ENCODE results near the gene TMTC3. TPM values are rescaled to one million over a fixed set of nuclear protein-coding genes. Genes with fewer than 3 reads are reported as not detected.

The TMTC3 gene
- total and polyA plus RNA-seq, 2 experiments from 2014 or later, result 17.7 to 53.8 TPM

DNA sequence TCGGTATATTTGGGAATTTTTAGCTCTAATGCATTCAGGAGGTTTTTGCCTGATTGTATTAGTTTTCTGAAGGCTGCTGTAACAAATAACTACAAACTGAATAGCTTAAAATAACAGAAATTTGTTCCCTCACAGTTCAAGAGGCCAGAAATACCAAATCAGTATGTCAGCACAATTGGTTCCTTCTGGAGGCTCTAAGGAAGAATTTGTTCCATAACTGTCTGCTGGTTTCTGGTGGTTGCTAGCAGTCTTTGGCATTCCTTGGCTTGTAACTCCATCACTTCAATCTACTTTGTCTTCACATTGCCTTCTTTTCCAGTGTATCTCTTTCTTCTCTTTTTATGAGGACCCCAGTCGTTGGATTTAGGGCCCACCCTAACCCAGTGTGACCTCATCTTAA lies 21.3 kb downstream of the TMTC3 start:
- H3F3A ChIP-seq (replicated peaks; ENCODE audit: low read depth), result no peaks in the 10 kb centered on the region

DNA sequence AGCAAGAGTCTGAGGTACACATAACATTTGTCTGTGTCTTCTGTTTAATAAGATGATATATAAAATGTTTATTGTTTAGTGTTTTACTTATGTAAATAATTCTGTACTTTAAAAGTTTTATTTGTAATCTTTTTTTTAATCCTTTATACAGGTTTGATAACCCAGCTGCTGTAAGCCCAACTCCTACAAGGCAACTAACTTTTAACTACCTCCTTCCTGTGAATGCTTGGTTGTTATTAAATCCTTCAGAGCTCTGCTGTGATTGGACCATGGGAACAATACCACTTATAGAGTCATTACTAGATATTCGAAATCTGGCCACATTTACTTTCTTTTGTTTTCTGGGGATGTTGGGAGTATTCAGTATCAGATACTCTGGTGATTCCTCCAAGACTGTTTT lies 24.1 kb downstream of the TMTC3 start:
- ATAC-seq, result no peak
- Histone ChIP-seq H3K9me2 (ENCODE audit: insufficient read depth) (no peaks in the 10 kb centered on the region), H3K4me1 (ENCODE audit: insufficient read depth) (peaks cover 10% of the 10 kb centered on the region; the same call in 1 of the 2 replicates), H3K27ac (ENCODE audit: low read depth) (no peak overlapping the region), H2AFZ (no peak overlapping the region), H3K36me3 (ENCODE audit: insufficient read depth) (peaks cover 10% of the 10 kb centered on the region; the same call in 1 of the 2 replicates), H3F3A (replicated peaks; ENCODE audit: low read depth) (no peaks in the 10 kb centered on the region), H3K4me2 (no peak overlapping the region), H3K4me3 (no peak overlapping the region), H3K27me3 (ENCODE audit: insufficient read depth) (no peaks in the 10 kb centered on the region), H4K20me1 (replicated peaks; ENCODE audit: insufficient read depth) (no peaks in the 10 kb centered on the region), H3K79me2 (replicated peaks; ENCODE audit: insufficient read depth) (no peaks in the 10 kb centered on the region)
- DNase-seq (ENCODE audit: low spot score), result no peak
- no peak for TF ChIP-seq EZH2phosphoT487 (IDR thresholded peaks at IDR 0.05; ENCODE audit: unreplicated experiment)
- Mint-ChIP-seq H3K4me3 (no peak overlapping the region), H3K4me1 (peaks cover 12% of the 10 kb centered on the region; the same call in 2 of the 3 replicates), H3K27me3 (ENCODE audit: insufficient read depth, low read depth, poor library complexity) (no peaks in the 10 kb centered on the region), H3K36me3 (ENCODE audit: low read depth) (peaks cover 37% of the 10 kb centered on the region), H3K27ac (no peak overlapping the region), H3K9me3 (no peaks in the 10 kb centered on the region)

More for the DNA sequence above, 21.3 kb downstream of the TMTC3 start:
- Histone ChIP-seq H3K27me3 (ENCODE audit: insufficient read depth) (no peaks in the 10 kb centered on the region), H3K4me2 (no peak overlapping the region), H4K20me1 (replicated peaks; ENCODE audit: insufficient read depth) (no peaks in the 10 kb centered on the region), H3K36me3 (ENCODE audit: insufficient read depth) (peaks cover 10% of the 10 kb centered on the region; the same call in 1 of the 2 replicates), H2AFZ (no peak overlapping the region), H3K4me3 (no peak overlapping the region), H3K4me1 (ENCODE audit: insufficient read depth) (peaks cover 14% of the 10 kb centered on the region; the same call in 1 of the 2 replicates), H3K27ac (ENCODE audit: low read depth) (no peak overlapping the region), H3K9me2 (ENCODE audit: insufficient read depth) (no peaks in the 10 kb centered on the region), H3K79me2 (replicated peaks; ENCODE audit: insufficient read depth) (no peaks in the 10 kb centered on the region; the same call in 1 of the 2 replicates)
- TF ChIP-seq STAT1 (IDR thresholded peaks at IDR 0.05; ENCODE audit: unreplicated experiment) (no peak), EZH2 (IDR thresholded peaks at IDR 0.05; ENCODE audit: low read depth, unreplicated experiment) (no peak), NANOG (IDR thresholded peaks at IDR 0.05; ENCODE audit: borderline replicate concordance) (no peak), ZNF331 (CRISPR knock-in tag; IDR thresholded peaks at IDR 0.05; ENCODE audit: low read depth) (no peak), EZH2phosphoT487 (IDR thresholded peaks at IDR 0.05; ENCODE audit: unreplicated experiment) (no peak), ZNF114 (CRISPR knock-in tag; IDR thresholded peaks at IDR 0.05) (no peak), CREB1 (CRISPR knock-in tag; IDR thresholded peaks at IDR 0.05; ENCODE audit: low read depth) (no peak)
- TF ChIP-seq, protein P1, sequence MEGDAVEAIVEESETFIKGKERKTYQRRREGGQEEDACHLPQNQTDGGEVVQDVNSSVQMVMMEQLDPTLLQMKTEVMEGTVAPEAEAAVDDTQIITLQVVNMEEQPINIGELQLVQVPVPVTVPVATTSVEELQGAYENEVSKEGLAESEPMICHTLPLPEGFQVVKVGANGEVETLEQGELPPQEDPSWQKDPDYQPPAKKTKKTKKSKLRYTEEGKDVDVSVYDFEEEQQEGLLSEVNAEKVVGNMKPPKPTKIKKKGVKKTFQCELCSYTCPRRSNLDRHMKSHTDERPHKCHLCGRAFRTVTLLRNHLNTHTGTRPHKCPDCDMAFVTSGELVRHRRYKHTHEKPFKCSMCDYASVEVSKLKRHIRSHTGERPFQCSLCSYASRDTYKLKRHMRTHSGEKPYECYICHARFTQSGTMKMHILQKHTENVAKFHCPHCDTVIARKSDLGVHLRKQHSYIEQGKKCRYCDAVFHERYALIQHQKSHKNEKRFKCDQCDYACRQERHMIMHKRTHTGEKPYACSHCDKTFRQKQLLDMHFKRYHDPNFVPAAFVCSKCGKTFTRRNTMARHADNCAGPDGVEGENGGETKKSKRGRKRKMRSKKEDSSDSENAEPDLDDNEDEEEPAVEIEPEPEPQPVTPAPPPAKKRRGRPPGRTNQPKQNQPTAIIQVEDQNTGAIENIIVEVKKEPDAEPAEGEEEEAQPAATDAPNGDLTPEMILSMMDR (conservative IDR thresholded peaks at IDR 0.05; ENCODE audit: low read depth in 2 of 2), result no peak
- no peak overlapping the region for H3K27ac Mint-ChIP-seq
- no peak for DNase-seq (ENCODE audit: low spot score)
- peaks cover 16% of the 10 kb centered on the region; the same call in 2 of the 3 replicates for H3K4me1 Mint-ChIP-seq
- no peak overlapping the region for H3K4me3 Mint-ChIP-seq
- no peak for ATAC-seq
- peaks cover 38% of the 10 kb centered on the region for H3K36me3 Mint-ChIP-seq (ENCODE audit: low read depth)
- no peaks in the 10 kb centered on the region for H3K9me3 Mint-ChIP-seq
- H3K27me3 Mint-ChIP-seq (ENCODE audit: insufficient read depth, low read depth, poor library complexity), result no peaks in the 10 kb centered on the region

DNA sequence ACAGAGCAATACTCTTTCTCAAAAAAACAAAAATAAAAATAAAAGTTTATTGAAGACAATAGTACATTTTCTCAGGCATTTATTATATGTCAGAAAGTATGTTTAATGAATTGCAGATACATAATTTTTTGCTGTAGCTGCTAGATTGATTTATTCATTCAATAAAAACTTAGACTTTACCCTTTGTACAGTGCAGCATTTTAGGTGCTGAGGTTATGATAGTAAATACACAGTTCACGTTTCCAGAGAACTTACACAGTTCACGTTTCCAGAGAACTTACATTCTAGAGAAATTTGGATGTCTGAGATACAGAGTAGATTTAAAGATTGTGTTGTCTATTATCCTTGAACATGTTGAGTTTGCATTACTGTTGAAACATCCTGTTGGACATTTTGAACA lies 25.3 kb downstream of the TMTC3 start:
- no peaks in the 10 kb centered on the region for H3F3A ChIP-seq (replicated peaks; ENCODE audit: low read depth)

More for the DNA sequence above, 25.3 kb downstream of the TMTC3 start:
- Histone ChIP-seq H2AFZ (no peak overlapping the region), H3K79me2 (replicated peaks; ENCODE audit: insufficient read depth) (no peaks in the 10 kb centered on the region), H3K27me3 (ENCODE audit: insufficient read depth) (no peaks in the 10 kb centered on the region), H3K4me3 (no peak overlapping the region), H3K9me2 (ENCODE audit: insufficient read depth) (no peaks in the 10 kb centered on the region), H3K36me3 (ENCODE audit: insufficient read depth) (peaks cover 10% of the 10 kb centered on the region; the same call in 1 of the 2 replicates), H3K27ac (ENCODE audit: low read depth) (no peak overlapping the region), H3K4me2 (no peak overlapping the region), H4K20me1 (replicated peaks; ENCODE audit: insufficient read depth) (no peaks in the 10 kb centered on the region), H3K4me1 (ENCODE audit: insufficient read depth) (no peaks in the 10 kb centered on the region; the same call in 1 of the 2 replicates)
- no peak for ATAC-seq
- no peaks in the 10 kb centered on the region for H3K27me3 Mint-ChIP-seq (ENCODE audit: insufficient read depth, low read depth, poor library complexity)
- H3K4me3 Mint-ChIP-seq, result no peak overlapping the region
- DNase-seq (ENCODE audit: low spot score), result no peak
- no peak for TF ChIP-seq STAT1 (IDR thresholded peaks at IDR 0.05; ENCODE audit: unreplicated experiment)
- no peak for TF ChIP-seq POLR2AphosphoS5 (IDR thresholded peaks at IDR 0.05; ENCODE audit: low read depth)
- TF ChIP-seq, protein P1 (conservative IDR thresholded peaks at IDR 0.05; ENCODE audit: low read depth in 2 of 2), result no peak
- no peak overlapping the region for H3K27ac Mint-ChIP-seq
- no peaks in the 10 kb centered on the region for H3K9me3 Mint-ChIP-seq
- H3K4me1 Mint-ChIP-seq, result peaks cover 2% of the 10 kb centered on the region; the same call in 2 of the 3 replicates
- peaks cover 39% of the 10 kb centered on the region for H3K36me3 Mint-ChIP-seq (ENCODE audit: low read depth)
